Osteoblast (primary cell): ENCODE measurements around the gene RABEPK. TPM values are rescaled to one million over a fixed set of nuclear protein-coding genes. Genes with fewer than 3 reads are reported as not detected.

Source experiments
- DNase-seq: peaks from one replicate; pipeline ENCODE4 v3.0.0; 2011; ENCODE audit warnings: low spot score, mixed read lengths; ENCODE audit not compliant: insufficient read length; ENCODE audit errors: missing footprints
- H2AFZ ChIP-seq: 2 replicates; pipeline ENCODE4 v1.6.0; 2011; ENCODE audit warnings: mild to moderate bottlenecking, low read length
- H3K27ac ChIP-seq: 2 replicates; pipeline ENCODE4 v1.5.1; 2011; ENCODE audit warnings: mild to moderate bottlenecking, low read depth, low read length, moderate library complexity
- H3K27me3 ChIP-seq: 2 replicates; pipeline ENCODE4 v1.6.0; 2012; ENCODE audit warnings: mild to moderate bottlenecking, control low read depth, inconsistent platforms, low read length, moderate library complexity; ENCODE audit not compliant: insufficient read depth
- H3K36me3 ChIP-seq: 2 replicates; pipeline ENCODE4 v1.5.1; 2011; ENCODE audit warnings: mild to moderate bottlenecking, low read length, control low read depth, moderate library complexity; ENCODE audit not compliant: insufficient read depth
- H3K4me1 ChIP-seq: 2 replicates; pipeline ENCODE4 v1.5.1; 2011; ENCODE audit warnings: mild to moderate bottlenecking, low read length, control low read depth, moderate library complexity; ENCODE audit not compliant: insufficient read depth
- H3K4me2 ChIP-seq: 2 replicates; pipeline ENCODE4 v1.6.0; 2011; ENCODE audit warnings: mild to moderate bottlenecking, low read length; ENCODE audit not compliant: insufficient read depth
- H3K4me3 ChIP-seq: fragments of 200-600 bp; sonication (generic); 3 replicates; pipeline ENCODE4 v1.5.1; 2012; ENCODE audit warnings: mild to moderate bottlenecking, low read length, inconsistent platforms; ENCODE audit not compliant: insufficient read depth
- H3K79me2 ChIP-seq: 2 replicates; pipeline ENCODE4 v1.6.0; 2012; ENCODE audit warnings: mild to moderate bottlenecking, low read length, control low read depth, inconsistent platforms; ENCODE audit not compliant: insufficient read depth
- H3K9me3 ChIP-seq: 2 replicates; pipeline ENCODE4 v1.5.1; 2011; ENCODE audit warnings: low read depth, low read length, control low read depth
- H4K20me1 ChIP-seq: 2 replicates; pipeline ENCODE4 v1.6.0; 2012; ENCODE audit warnings: mild to moderate bottlenecking, low read length, control low read depth; ENCODE audit not compliant: insufficient read depth
- total RNA-seq: library from RNA; depleted of rRNA; stranded (reverse); fragments of >200 nt; gene quantifications from 2 replicates; pipeline ENCODE4 v1.2.3, GENCODE V29; 2012
- TF ChIP-seq, protein P1 (sequence below): IDR thresholded peaks from 2 replicates; pipeline ENCODE4 v1.5.1; 2011; ENCODE audit warnings: mild to moderate bottlenecking, low read depth, low read length, moderate library complexity; ENCODE audit errors: extremely low read depth

Gene RABEPK, protein sequence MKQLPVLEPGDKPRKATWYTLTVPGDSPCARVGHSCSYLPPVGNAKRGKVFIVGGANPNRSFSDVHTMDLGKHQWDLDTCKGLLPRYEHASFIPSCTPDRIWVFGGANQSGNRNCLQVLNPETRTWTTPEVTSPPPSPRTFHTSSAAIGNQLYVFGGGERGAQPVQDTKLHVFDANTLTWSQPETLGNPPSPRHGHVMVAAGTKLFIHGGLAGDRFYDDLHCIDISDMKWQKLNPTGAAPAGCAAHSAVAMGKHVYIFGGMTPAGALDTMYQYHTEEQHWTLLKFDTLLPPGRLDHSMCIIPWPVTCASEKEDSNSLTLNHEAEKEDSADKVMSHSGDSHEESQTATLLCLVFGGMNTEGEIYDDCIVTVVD
- total RNA-seq, result 28.6 and 30.6 TPM in 2 replicates

DNA sequence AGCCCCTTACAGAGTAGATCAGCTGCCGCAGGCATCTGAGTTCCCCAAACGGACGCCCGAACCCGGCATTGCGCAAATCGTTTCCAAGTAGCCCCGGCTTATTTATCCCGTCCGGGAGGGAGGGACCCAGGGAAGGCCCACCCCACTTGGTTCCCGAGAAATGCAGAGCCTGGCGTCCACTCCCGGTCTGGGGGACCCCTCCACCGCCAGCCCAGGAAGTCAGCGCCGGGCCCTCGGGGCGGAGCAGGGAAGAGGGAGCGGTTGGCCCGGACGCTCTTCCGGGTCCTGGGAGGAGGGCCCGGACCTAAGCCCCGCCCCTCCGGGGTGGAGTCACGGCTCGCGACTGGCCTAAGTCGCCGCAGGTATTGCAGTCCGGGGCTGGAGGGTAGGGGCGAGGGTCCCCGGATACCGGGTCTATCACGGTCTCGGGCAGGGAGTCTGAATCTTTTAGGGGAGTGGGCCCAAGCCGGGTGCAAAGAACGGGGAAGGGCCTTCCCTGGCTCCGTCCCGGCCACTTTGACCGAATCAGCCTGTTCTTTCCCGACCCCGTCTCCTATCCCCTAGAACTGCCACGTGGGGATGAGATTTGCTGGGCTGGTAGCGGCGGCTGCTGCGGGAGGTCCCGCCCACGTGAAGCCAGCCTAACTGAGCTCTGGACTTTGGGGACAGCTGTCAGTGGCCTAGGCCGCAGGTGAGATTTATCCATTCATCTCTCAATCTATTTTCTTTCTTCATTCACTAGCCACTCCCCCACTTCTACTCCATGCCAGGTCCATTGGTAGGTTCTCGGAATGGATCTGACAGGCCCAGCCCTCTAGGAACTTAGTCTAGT is at the start of gene RABEPK:
Gene RABEPK (plus strand): TSS at position 327 of the 832 bp plus-strand sequence. CDS start 2,472 bp downstream, outside the sequence.
- Histone ChIP-seq H2AFZ (peak within 1 kb of the TSS; percentile 99), H3K79me2 (peaks cover 10% of the 10 kb centered on the region), H3K4me1 (peaks cover 11% of the 10 kb centered on the region), H3K4me2 (peak within 1 kb of the TSS; percentile 90), H3K27me3 (no peaks in the 10 kb centered on the region), H3K9me3 (no peaks in the 10 kb centered on the region), H3K4me3 (peak within 1 kb of the TSS; percentile 95), H3K27ac (peak within 1 kb of the TSS; percentile 87), H3K36me3 (peaks cover 18% of the 10 kb centered on the region), H4K20me1 (no peaks in the 10 kb centered on the region)
- DNase-seq, result peak; percentile 97
- TF ChIP-seq, protein P1, sequence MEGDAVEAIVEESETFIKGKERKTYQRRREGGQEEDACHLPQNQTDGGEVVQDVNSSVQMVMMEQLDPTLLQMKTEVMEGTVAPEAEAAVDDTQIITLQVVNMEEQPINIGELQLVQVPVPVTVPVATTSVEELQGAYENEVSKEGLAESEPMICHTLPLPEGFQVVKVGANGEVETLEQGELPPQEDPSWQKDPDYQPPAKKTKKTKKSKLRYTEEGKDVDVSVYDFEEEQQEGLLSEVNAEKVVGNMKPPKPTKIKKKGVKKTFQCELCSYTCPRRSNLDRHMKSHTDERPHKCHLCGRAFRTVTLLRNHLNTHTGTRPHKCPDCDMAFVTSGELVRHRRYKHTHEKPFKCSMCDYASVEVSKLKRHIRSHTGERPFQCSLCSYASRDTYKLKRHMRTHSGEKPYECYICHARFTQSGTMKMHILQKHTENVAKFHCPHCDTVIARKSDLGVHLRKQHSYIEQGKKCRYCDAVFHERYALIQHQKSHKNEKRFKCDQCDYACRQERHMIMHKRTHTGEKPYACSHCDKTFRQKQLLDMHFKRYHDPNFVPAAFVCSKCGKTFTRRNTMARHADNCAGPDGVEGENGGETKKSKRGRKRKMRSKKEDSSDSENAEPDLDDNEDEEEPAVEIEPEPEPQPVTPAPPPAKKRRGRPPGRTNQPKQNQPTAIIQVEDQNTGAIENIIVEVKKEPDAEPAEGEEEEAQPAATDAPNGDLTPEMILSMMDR, result no peak

DNA sequence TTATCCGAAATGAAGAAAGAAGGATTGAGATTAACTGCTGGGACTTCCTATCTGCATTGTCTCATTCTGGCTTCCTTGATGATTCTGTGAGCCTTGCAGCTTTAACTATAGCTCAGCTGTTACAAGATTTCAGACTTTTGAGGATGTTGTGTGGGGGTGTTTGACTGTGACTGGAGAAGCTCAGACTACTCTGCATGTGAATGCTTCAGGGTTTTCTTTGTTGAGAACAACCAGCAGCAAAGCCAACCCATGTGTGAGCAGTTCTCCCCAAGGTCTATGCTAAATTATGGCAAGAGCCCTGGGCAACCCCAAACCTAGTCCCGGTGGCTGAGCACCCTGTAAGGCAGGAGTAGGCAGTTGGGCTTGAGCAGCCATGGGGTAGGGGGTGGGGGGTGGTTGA is 48.6 kb upstream of the RABEPK start:
- H3K27ac ChIP-seq, result no peak overlapping the region
- DNase-seq, result no peak
- H3K36me3 ChIP-seq, result peaks cover 38% of the 10 kb centered on the region
- H3K79me2 ChIP-seq, result no peaks in the 10 kb centered on the region
- TF ChIP-seq, protein P1, result no peak
- H3K4me3 ChIP-seq, result no peak overlapping the region
- H3K9me3 ChIP-seq, result no peaks in the 10 kb centered on the region
- no peak overlapping the region for H3K4me2 ChIP-seq
- H4K20me1 ChIP-seq, result peaks cover 3% of the 10 kb centered on the region
- no peaks in the 10 kb centered on the region for H3K27me3 ChIP-seq
- peaks cover 1% of the 10 kb centered on the region for H3K4me1 ChIP-seq
- H2AFZ ChIP-seq, result no peak overlapping the region

DNA sequence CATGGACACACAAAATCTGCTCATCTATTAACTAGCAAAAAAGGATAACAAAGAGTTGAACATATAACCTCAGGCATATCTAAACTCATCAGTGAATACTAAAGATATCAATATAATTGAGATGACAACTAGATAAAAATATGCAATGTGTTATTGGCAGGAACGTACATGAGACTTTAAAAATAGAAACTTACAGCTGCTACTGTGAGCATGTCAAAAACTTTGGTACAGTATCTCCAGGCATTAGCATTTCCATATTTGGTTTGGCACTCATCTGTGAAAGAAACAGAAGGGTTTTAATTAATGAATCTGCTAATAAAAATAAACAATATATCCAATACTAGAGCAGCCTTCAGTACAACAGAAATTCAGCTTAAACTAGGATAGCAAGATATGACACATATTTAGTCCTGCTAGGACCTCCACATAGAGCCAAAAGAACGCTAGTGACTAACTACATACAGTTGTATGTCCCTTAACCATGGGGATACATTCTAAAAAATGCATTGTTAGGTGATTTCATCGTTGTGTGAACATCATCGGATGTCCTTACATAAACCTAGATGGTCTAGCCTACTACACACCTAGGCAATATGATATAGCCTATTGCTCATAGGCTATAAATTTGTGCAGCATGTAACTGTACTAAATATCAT is 46.5 kb upstream of the RABEPK start:
- peaks cover 45% of the 10 kb centered on the region for H3K36me3 ChIP-seq
- TF ChIP-seq, protein P1, result no peak
- peaks cover 3% of the 10 kb centered on the region for H4K20me1 ChIP-seq
- H3K27ac ChIP-seq, result no peak overlapping the region
- DNase-seq, result no peak
- no peak overlapping the region for H3K4me3 ChIP-seq
- no peaks in the 10 kb centered on the region for H3K4me1 ChIP-seq
- no peaks in the 10 kb centered on the region for H3K27me3 ChIP-seq
- H2AFZ ChIP-seq, result no peak overlapping the region
- H3K4me2 ChIP-seq, result no peak overlapping the region
- H3K79me2 ChIP-seq, result peaks cover 11% of the 10 kb centered on the region
- no peaks in the 10 kb centered on the region for H3K9me3 ChIP-seq

DNA sequence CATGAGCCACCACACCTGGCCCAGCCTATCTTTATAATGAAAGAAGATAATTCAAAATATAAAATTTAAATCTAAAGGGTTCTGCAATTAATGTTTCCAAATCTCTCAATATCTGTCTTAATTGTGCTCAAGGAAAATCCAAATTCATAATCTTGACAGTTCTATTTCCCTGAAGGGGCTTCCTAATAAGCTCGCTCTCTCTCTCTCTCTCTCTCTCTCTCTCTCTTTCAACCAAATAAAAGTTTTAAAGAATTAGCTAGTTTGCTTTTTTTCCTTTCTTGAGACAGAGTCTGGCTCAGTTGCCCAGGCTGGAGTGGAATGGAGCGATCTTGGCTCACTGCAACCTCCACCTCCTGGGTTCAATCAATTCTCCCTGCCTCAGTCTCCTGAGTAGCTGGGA is 43.8 kb upstream of the RABEPK start:
- Histone ChIP-seq H3K9me3 (no peaks in the 10 kb centered on the region), H3K4me1 (peaks cover 9% of the 10 kb centered on the region), H3K4me3 (no peak overlapping the region), H3K27me3 (no peaks in the 10 kb centered on the region), H3K36me3 (peaks cover 28% of the 10 kb centered on the region), H3K79me2 (peaks cover 30% of the 10 kb centered on the region), H3K27ac (no peak overlapping the region), H2AFZ (no peak overlapping the region), H4K20me1 (no peaks in the 10 kb centered on the region), H3K4me2 (no peak overlapping the region)
- DNase-seq, result no peak
- TF ChIP-seq, protein P1, result no peak
